H1 (cell line): Measurements from ENCODE around the gene OR10G7. TPM values are rescaled to one million over a fixed set of nuclear protein-coding genes. Genes with fewer than 3 reads are reported as not detected.

Experiments used
- CHD1 ChIP-seq: IDR thresholded peaks from 2 replicates; pipeline ENCODE4 v1.6.1; 2012; ENCODE audit warnings: low read depth, low read length, improper control_type of control experiment
- EGR1 ChIP-seq: IDR thresholded peaks from 2 replicates; pipeline ENCODE4 v1.6.1; 2011; ENCODE audit warnings: low read depth, low read length, borderline replicate concordance
- SIRT6 ChIP-seq: IDR thresholded peaks from one replicate; pipeline ENCODE4 v1.7.1; 2012; ENCODE audit warnings: low read length, inconsistent platforms
- SP1 ChIP-seq: IDR thresholded peaks from 2 replicates; pipeline ENCODE4 v1.6.1; 2011; ENCODE audit warnings: low read depth, low read length
- TAF1 ChIP-seq: IDR thresholded peaks from 2 replicates; pipeline ENCODE4 v1.6.1; 2011; ENCODE audit warnings: mild to moderate bottlenecking, low read depth, low read length
- polyA plus RNA-seq, 7 experiments: library from polyadenylated mRNA; depleted of rRNA in 3 of 7; stranded (reverse) in 5 of 7; unstranded in 2 of 7; fragments of >200 nt in 5 of 7; fragments of 200-250 nt in 2 of 7; gene quantifications; 1 replicate in 5 of 7; 2 replicates in 1 of 7; 4 replicates in 1 of 7; pipeline versions ENCODE4 v1.2.1 to v1.2.3, GENCODE V29; 2011 to 2013; ENCODE audit warnings: missing spikeins in 2 of 7, mixed read lengths in 2 of 7
- total RNA-seq: library from RNA; stranded (reverse); fragmentation: NEBNext Ultra II Directional; extraction: Animal tissue kit (Norgen Biotek cat#: 25700); gene quantifications from 2 replicates; pipeline ENCODE4 v1.2.1, GENCODE V29; 2021

The OR10G7 gene
- total and polyA plus RNA-seq, 2 of the 8 experiments (the other 6 are each of a cell fraction or from before 2014, with no cell fraction given) = not detected

DNA sequence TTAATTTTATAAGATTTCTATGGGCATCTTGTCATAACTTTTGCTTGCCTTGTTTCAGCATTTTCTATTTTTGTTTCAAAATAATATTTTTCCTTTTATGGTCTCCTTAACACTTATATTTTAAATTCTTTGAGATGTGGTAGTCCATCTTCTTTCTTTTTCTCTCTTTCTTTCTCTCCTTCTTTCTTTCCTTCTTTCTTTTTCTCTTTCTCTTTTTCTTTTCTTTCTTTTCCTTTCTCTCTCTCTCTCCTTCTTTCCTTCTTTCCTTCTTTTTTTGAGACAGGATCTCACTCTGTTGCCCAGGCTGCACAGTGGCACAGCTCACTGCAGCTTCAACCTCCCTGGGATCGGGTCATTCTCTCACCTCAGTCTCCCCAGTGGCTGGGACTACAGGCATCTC, 36.1 kb upstream of the OR10G7 start (continued):
- TF ChIP-seq EGR1 (no peak), TAF1 (no peak), SIRT6 (no peak), SP1 (no peak), CHD1 (no peak)
- TF ChIP-seq, all 59 proteins: peak for 0
